Kidney (tissue), 14 donors: Measurements from ENCODE around the gene NBAS. TPM values are rescaled to one million over a fixed set of nuclear protein-coding genes. Genes with fewer than 3 reads are reported as not detected.

ENCODE experiments used
- DNase-seq, 5 donors: peaks; one replicate each; pipeline ENCODE4 v3.0.0-alpha.2; 2013 to 2020
- FAIRE-seq: peaks from 2 replicates; lab custom pipeline; 2012; peaks lifted over from hg19 to GRCh38; lab: Jason Lieb, UNC
- H3K27ac ChIP-seq, 2 donors: one replicate each; pipeline ENCODE4 v1.7.0; 2013; ENCODE audit warnings: low read depth in 2 of 2, low read length in 2 of 2, inconsistent platforms in 1 of 2
- H3K27me3 ChIP-seq: one replicate; pipeline ENCODE4 v1.7.1; 2013; ENCODE audit warnings: low read length, inconsistent platforms; ENCODE audit not compliant: control insufficient read depth, insufficient read depth
- H3K36me3 ChIP-seq, 3 donors: one replicate each; pipeline versions ENCODE4 v1.7.0 to v1.7.1; 2013; ENCODE audit warnings: low read length in 3 of 3, control low read depth in 1 of 3, inconsistent platforms in 1 of 3; ENCODE audit not compliant: insufficient read depth in 3 of 3, control insufficient read depth in 2 of 3
- H3K4me1 ChIP-seq, 3 donors: one replicate each; pipeline versions ENCODE4 v1.7.0 to v1.7.1; 2013; ENCODE audit warnings: low read length in 3 of 3, inconsistent platforms in 1 of 3, low read depth in 1 of 3; ENCODE audit not compliant: control insufficient read depth in 2 of 3, insufficient read depth in 2 of 3
- H3K4me3 ChIP-seq, 3 donors: one replicate each; pipeline versions ENCODE4 v1.7.0 to v1.8.1; 2013; ENCODE audit warnings: low read length in 3 of 3, control low read depth in 1 of 3, inconsistent platforms in 1 of 3
- H3K9ac ChIP-seq, 3 donors: one replicate each; pipeline versions ENCODE4 v1.7.0 to v1.7.1; 2013; ENCODE audit warnings: low read length in 3 of 3, control low read depth in 1 of 3, inconsistent platforms in 1 of 3
- H3K9me3 ChIP-seq, 3 donors: one replicate each; pipeline versions ENCODE4 v1.7.0 to v1.7.1; 2013; ENCODE audit warnings: low read length in 3 of 3, control low read depth in 1 of 3, inconsistent platforms in 1 of 3; ENCODE audit not compliant: control insufficient read depth in 2 of 3, insufficient read depth in 1 of 3
- intact Hi-C: fragments of 100-400 bp; cut with DNase I; formaldehyde crosslinking; loops from one replicate; pipeline ENCODE4 v1.11.1; 2022
- polyA plus RNA-seq: library from polyadenylated mRNA; stranded (reverse); fragments of 350-450 nt; fragmentation: Illumina TruSeq; extraction: RNeasy Lipid Tissue Mini Kit (QIAGEN cat#74804); gene quantifications from one replicate; pipeline ENCODE4 v1.2.3, GENCODE V29; 2014; ENCODE audit warnings: low read depth, low replicate concordance; ENCODE audit not compliant: insufficient read depth
- total RNA-seq: library from RNA; stranded (reverse); fragmentation: NEBNext Ultra II Directional; extraction: Animal tissue kit (Norgen Biotek cat#: 25700); gene quantifications from one replicate; pipeline ENCODE4 v1.2.1, GENCODE V29; 2021
- TF ChIP-seq, protein P1 (sequence below): IDR thresholded peaks from 3 replicates; pipeline ENCODE4 v1.5.1; 2012; ENCODE audit warnings: mild to moderate bottlenecking, moderate library complexity, borderline replicate concordance; ENCODE audit not compliant: insufficient read depth; ENCODE audit errors: extremely low read depth
- donor health status: control.
- donor health status: control.
- donor health status: control.
- donor health status: control.
- donor health status: control.
- donor health status: DM: yes; HTN: yes; CAD: no.
- donor health status: Normal renal cell carcinoma (clear cell type).

NBAS gene
- total and polyA plus RNA-seq, 2 donors from 2014 or later = 40.8 to 44.2 TPM

DNA sequence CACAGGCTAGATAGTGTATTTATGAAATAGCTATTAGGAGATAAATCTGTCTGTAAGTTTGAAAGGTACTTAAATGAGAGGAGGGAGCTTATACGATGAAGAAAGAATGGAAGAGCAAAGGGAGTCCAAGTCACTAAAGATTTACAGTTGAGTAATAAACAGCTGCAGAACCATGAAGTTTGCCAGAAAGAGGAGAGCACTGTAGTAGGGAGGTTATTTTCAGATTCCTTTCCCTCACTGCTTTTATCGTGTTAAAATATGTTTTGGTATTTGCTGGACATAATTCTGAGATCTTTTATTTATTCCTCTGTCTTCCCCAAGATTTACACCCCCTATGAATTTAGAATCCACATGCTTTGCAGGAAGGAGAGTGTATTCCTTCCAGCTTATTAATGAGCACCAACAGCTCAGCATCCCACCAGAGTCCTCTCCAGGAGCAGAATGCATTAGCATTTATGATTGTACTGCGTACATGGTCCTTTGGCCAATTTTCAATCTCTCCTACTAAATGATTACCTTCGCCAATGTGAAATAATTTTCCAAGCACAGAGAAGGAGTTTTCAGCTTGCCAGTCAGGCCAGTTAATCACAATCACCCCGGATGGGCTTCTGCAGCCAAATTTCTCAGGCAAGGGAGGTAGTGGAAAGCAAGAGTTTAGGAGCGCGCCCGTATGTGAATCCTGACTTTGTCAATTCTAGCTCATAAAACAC lies 297.0 kb downstream of the NBAS start:
- intact Hi-C loops = no loop called here
- no peak overlapping the region for H3K4me3 ChIP-seq
- H3K4me1 ChIP-seq = no peaks in the 10 kb centered on the region
- no peaks in the 10 kb centered on the region for H3K27me3 ChIP-seq
- no peaks in the 10 kb centered on the region for H3K9me3 ChIP-seq
- TF ChIP-seq, protein P1, sequence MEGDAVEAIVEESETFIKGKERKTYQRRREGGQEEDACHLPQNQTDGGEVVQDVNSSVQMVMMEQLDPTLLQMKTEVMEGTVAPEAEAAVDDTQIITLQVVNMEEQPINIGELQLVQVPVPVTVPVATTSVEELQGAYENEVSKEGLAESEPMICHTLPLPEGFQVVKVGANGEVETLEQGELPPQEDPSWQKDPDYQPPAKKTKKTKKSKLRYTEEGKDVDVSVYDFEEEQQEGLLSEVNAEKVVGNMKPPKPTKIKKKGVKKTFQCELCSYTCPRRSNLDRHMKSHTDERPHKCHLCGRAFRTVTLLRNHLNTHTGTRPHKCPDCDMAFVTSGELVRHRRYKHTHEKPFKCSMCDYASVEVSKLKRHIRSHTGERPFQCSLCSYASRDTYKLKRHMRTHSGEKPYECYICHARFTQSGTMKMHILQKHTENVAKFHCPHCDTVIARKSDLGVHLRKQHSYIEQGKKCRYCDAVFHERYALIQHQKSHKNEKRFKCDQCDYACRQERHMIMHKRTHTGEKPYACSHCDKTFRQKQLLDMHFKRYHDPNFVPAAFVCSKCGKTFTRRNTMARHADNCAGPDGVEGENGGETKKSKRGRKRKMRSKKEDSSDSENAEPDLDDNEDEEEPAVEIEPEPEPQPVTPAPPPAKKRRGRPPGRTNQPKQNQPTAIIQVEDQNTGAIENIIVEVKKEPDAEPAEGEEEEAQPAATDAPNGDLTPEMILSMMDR = no peak
- no peak for FAIRE-seq
- DNase-seq = peak in 2 of 5 donors; percentile 19 to 58
- no peak overlapping the region for H3K27ac ChIP-seq
- peaks cover 0 to 2% (median 0%) of the 10 kb centered on the region in 3 donors for H3K36me3 ChIP-seq
- H3K9ac ChIP-seq = no peak overlapping the region

DNA sequence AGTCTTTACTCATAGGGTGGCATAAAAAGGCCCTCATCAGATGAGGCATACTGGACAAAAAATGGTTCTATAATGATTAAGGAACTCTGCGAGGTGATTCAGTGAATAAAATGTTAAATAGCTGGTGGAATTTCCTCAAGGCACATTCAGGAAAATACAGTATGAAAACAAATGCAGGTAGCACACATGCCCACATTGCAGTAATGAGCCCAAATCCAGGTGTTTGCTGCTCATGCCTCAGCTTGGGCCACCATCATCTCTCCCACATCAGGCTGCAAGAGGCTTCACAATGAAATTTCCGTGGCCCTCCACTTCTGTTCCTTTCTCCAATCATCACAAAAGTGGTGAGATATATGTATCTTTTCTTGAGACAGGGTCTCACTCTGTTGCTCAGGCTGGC lies 298.3 kb downstream of the NBAS start:
- no peak overlapping the region for H3K4me3 ChIP-seq
- H3K9ac ChIP-seq = no peak overlapping the region
- no peaks in the 10 kb centered on the region for H3K36me3 ChIP-seq
- H3K4me1 ChIP-seq = no peaks in the 10 kb centered on the region
- DNase-seq (no peak), FAIRE-seq (no peak)
- H3K9me3 ChIP-seq = no peaks in the 10 kb centered on the region
- intact Hi-C loops = no loop called here
- TF ChIP-seq, protein P1 = no peak
- no peak overlapping the region for H3K27ac ChIP-seq
- no peaks in the 10 kb centered on the region for H3K27me3 ChIP-seq

DNA sequence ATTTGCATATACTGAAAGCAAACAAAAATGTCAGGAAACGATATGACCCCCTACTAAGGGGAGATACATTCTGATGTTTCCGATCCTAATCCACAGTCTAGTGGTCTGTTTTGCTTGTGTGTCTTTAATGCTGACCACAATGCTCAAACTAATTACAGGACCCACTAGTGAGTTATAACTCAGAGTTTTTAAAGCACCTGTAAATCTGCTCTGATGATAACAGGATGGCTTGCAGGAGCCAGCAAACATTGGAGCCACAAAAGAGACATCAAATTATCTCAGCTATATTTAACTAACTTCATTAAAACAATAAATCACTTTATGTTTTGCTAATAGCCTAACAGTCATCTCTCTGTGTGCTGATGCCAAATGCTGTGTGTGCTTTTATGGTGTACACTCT lies 300.3 kb downstream of the NBAS start:
- Histone ChIP-seq H3K9ac (no peak overlapping the region), H3K36me3 (no peaks in the 10 kb centered on the region), H3K4me1 (no peaks in the 10 kb centered on the region), H3K27ac (no peak overlapping the region), H3K27me3 (no peaks in the 10 kb centered on the region), H3K9me3 (no peaks in the 10 kb centered on the region), H3K4me3 (no peak overlapping the region)
- intact Hi-C loops = no loop called here
- TF ChIP-seq, protein P1 = no peak
- DNase-seq (no peak), FAIRE-seq (no peak)

DNA sequence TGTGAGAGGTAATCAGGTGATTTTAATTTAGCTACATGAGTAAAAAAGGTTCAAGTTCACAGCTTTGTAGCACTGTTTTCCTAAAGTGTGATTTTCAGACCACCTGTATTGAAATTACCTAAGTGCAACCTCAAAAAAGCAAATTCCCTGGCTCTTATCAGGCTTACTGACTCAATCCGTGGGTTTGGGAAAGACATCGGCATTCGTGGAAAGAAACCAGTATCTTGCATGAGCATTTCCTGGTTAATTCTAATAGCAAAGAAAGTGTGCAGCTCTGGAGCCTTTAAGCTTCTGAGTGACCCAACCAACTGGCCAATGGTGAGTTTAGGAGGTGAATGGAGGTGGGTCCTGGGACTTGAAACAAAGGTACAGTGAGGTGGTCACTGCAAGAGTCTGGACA lies 300.9 kb downstream of the NBAS start:
- Histone ChIP-seq H3K36me3 (no peaks in the 10 kb centered on the region), H3K27me3 (no peaks in the 10 kb centered on the region), H3K9me3 (no peaks in the 10 kb centered on the region), H3K9ac (no peak overlapping the region), H3K27ac (no peak overlapping the region), H3K4me1 (no peaks in the 10 kb centered on the region), H3K4me3 (no peak overlapping the region)
- TF ChIP-seq, protein P1 = no peak
- DNase-seq (no peak), FAIRE-seq (no peak)
- intact Hi-C loops = no loop called here
